Activated B cell treated with CpG ODN at 0.5 μM for 24 hours (primary cell): ENCODE measurements around the gene DNAH12. TPM values are rescaled to one million over a fixed set of nuclear protein-coding genes. Genes with fewer than 3 reads are reported as not detected.
"Not testable (repeated sequence)": the region's sequence is repeated elsewhere in the genome, so short reads cannot be mapped to it uniquely, and the experiment has no call there.

Experiments
- ATAC-seq: fragments of 200-7000 bp; cut with Tn5 transposase; one replicate; pipeline ENCODE4 v1.10.0; 2021; ENCODE audit warnings: low read depth, mild to moderate bottlenecking, moderate library complexity
- CTCF ChIA-PET: fragments of 350-600 bp; sonication (Branson Sonifier 250); formaldehyde crosslinking; loops from one replicate; lab custom pipeline; 2021; ENCODE audit warnings: antibody characterized with exemption; lab: Charles Lee
- POLR2A ChIA-PET: fragments of 350-600 bp; sonication (Branson Sonifier 250); formaldehyde crosslinking; loops from one replicate; lab custom pipeline; 2021; ENCODE audit warnings: antibody characterized with exemption; lab: Charles Lee
- DNase-seq: peaks from one replicate; pipeline ENCODE4 v3.0.0; 2022
- H3K27ac Mint-ChIP-seq: one replicate; pipeline ENCODE4 v1.8.0; 2020; ENCODE audit warnings: mixed read lengths
- H3K27me3 Mint-ChIP-seq: one replicate; pipeline ENCODE4 v1.8.0; 2021; ENCODE audit warnings: mixed read lengths
- H3K36me3 Mint-ChIP-seq: one replicate; pipeline ENCODE4 v1.8.0; 2021; ENCODE audit warnings: low read depth, mixed read lengths
- H3K4me1 Mint-ChIP-seq: one replicate; pipeline ENCODE4 v1.8.0; 2021; ENCODE audit warnings: mixed read lengths
- H3K4me3 Mint-ChIP-seq: one replicate; pipeline ENCODE4 v1.8.0; 2020; ENCODE audit warnings: mild to moderate bottlenecking, mixed read lengths
- H3K9me3 Mint-ChIP-seq: one replicate; pipeline ENCODE4 v1.8.0; 2020; ENCODE audit warnings: mixed read lengths
- CTCF ChIP-seq: fragments of 200-600 bp; IDR thresholded peaks from one replicate; pipeline ENCODE4 v1.8.0; 2022; ENCODE audit warnings: antibody characterized with exemption, mild to moderate bottlenecking
- intact Hi-C: fragments of 100-400 bp; cut with micrococcal nuclease; formaldehyde crosslinking; loops from one replicate; pipeline ENCODE4 v1.15.1; 2024
- total RNA-seq: library from RNA; stranded (reverse); gene quantifications from 2 replicates; pipeline ENCODE4 v1.2.3, GENCODE V29; 2022

The DNAH12 gene
- total RNA-seq, 1 donor from 2014 or later, result 0.22 TPM

- H3K27me3 Mint-ChIP-seq, result peaks cover 2% of the 10 kb centered on the region
- intact Hi-C loops, result no loop called here
- DNase-seq, result no peak
- H3K36me3 Mint-ChIP-seq, result no peaks in the 10 kb centered on the region
- no peak for TF ChIP-seq CTCF
- no peak overlapping the region for H3K4me3 Mint-ChIP-seq
- CTCF ChIA-PET, result no interaction called here
- no peaks in the 10 kb centered on the region for H3K9me3 Mint-ChIP-seq
- POLR2A ChIA-PET, result no interaction called here
- no peak for ATAC-seq
- no peaks in the 10 kb centered on the region for H3K4me1 Mint-ChIP-seq
- no peak overlapping the region for H3K27ac Mint-ChIP-seq
These were observed 92.8 kb downstream of the DNAH12 start for GRCh38 chr3:57451150-57451846.

GRCh38 chr3:57449276-57449847, 94.8 kb downstream of the DNAH12 start:
- H3K4me1 Mint-ChIP-seq, intact Hi-C loops, H3K9me3 Mint-ChIP-seq, DNase-seq, H3K36me3 Mint-ChIP-seq, POLR2A ChIA-PET, H3K27ac Mint-ChIP-seq, H3K4me3 Mint-ChIP-seq, CTCF ChIA-PET, ATAC-seq, H3K27me3 Mint-ChIP-seq: not testable (repeated sequence)

GRCh38 chr3:57448489-57448888, 95.7 kb downstream of the DNAH12 start:
- CTCF ChIA-PET, H3K4me1 Mint-ChIP-seq, H3K4me3 Mint-ChIP-seq, H3K9me3 Mint-ChIP-seq, H3K27ac Mint-ChIP-seq, intact Hi-C loops, ATAC-seq, H3K27me3 Mint-ChIP-seq, H3K36me3 Mint-ChIP-seq, POLR2A ChIA-PET, DNase-seq: not testable (repeated sequence)

- no peak for DNase-seq
- H3K27me3 Mint-ChIP-seq, result no peaks in the 10 kb centered on the region
- H3K27ac Mint-ChIP-seq, result no peak overlapping the region
- intact Hi-C loops, result no loop called here
- no peak overlapping the region for H3K4me3 Mint-ChIP-seq
- no peaks in the 10 kb centered on the region for H3K9me3 Mint-ChIP-seq
- ChIA-PET POLR2A (no interaction called here), CTCF (no interaction called here)
- H3K4me1 Mint-ChIP-seq, result no peaks in the 10 kb centered on the region
- no peaks in the 10 kb centered on the region for H3K36me3 Mint-ChIP-seq
- TF ChIP-seq CTCF, result no peak
- no peak for ATAC-seq
These were observed 97.8 kb downstream of the DNAH12 start for GRCh38 chr3:57446318-57446841.

GRCh38 chr3:57444469-57444868, 99.7 kb downstream of the DNAH12 start:
- no peak for TF ChIP-seq CTCF
- CTCF ChIA-PET, result no interaction called here

GRCh38 chr3:57440144-57440543, 104.0 kb downstream of the DNAH12 start:
- H3K9me3 Mint-ChIP-seq, DNase-seq, H3K36me3 Mint-ChIP-seq, intact Hi-C loops, ATAC-seq, POLR2A ChIA-PET, H3K4me3 Mint-ChIP-seq, H3K4me1 Mint-ChIP-seq, CTCF ChIA-PET, H3K27ac Mint-ChIP-seq: not testable (repeated sequence)
- H3K27me3 Mint-ChIP-seq, result peaks cover 11% of the 10 kb centered on the region

More at GRCh38 chr3:57444469-57444868, 99.7 kb downstream of the DNAH12 start:
- no peak for ATAC-seq
- no peaks in the 10 kb centered on the region for H3K4me1 Mint-ChIP-seq
- POLR2A ChIA-PET, result no interaction called here
- intact Hi-C loops, result no loop called here
- H3K27ac Mint-ChIP-seq, result no peak overlapping the region
- H3K9me3 Mint-ChIP-seq, result peaks cover 1% of the 10 kb centered on the region
- H3K27me3 Mint-ChIP-seq, result peaks cover 3% of the 10 kb centered on the region
- no peak overlapping the region for H3K4me3 Mint-ChIP-seq
- no peaks in the 10 kb centered on the region for H3K36me3 Mint-ChIP-seq
- no peak for DNase-seq

GRCh38 chr3:57438460-57438859, 105.7 kb downstream of the DNAH12 start:
- peaks cover 14% of the 10 kb centered on the region for H3K27me3 Mint-ChIP-seq
- H3K36me3 Mint-ChIP-seq, ATAC-seq, H3K4me3 Mint-ChIP-seq, CTCF ChIA-PET, H3K27ac Mint-ChIP-seq, intact Hi-C loops, DNase-seq, H3K4me1 Mint-ChIP-seq, POLR2A ChIA-PET, H3K9me3 Mint-ChIP-seq: not testable (repeated sequence)
